ENCODE measurements around the gene DBNL.
"Not testable (repeated sequence)": the region's sequence is repeated elsewhere in the genome, so short reads cannot be mapped to it uniquely, and the experiment has no call there.

The DBNL gene

GRCh38 chr7:44044315-44045225, at the start of gene DBNL:
TSS of gene DBNL (plus strand) at chr7:44044702. CDS start at chr7:44044738, 36 bp downstream.
- peak; percentile 31 for DNase-seq

- not testable (repeated sequence) for DNase-seq
Measured at GRCh38 chr7:43997532-43997931, 47.0 kb upstream of the DBNL start, which contains the start of gene SPDYE1. TSS of gene SPDYE1 (plus strand) at chr7:43997897. CDS start at chr7:43999950, 2,053 bp downstream.

GRCh38 chr7:44012081-44012480, 32.4 kb upstream of the DBNL start:
- DNase-seq: not testable (repeated sequence)

GRCh38 chr7:44015090-44015489, 29.4 kb upstream of the DBNL start:
- not testable (repeated sequence) for DNase-seq

- DNase-seq: peak; percentile 96
Measured at GRCh38 chr7:44018857-44019807, 25.4 kb upstream of the DBNL start.

- DNase-seq: not testable (repeated sequence)
Measured at GRCh38 chr7:44019825-44020224, 24.7 kb upstream of the DBNL start.

GRCh38 chr7:44022069-44022468, 22.4 kb upstream of the DBNL start:
- not testable (repeated sequence) for DNase-seq

- not testable (repeated sequence) for DNase-seq
Measured at GRCh38 chr7:44022796-44023467, 21.6 kb upstream of the DBNL start.

GRCh38 chr7:44029433-44029832, 15.1 kb upstream of the DBNL start:
- not testable (repeated sequence) for DNase-seq

GRCh38 chr7:44030029-44030428, 14.5 kb upstream of the DBNL start:
- not testable (repeated sequence) for DNase-seq

- DNase-seq: not testable (repeated sequence)
Measured at GRCh38 chr7:44031319-44031718, 13.2 kb upstream of the DBNL start.

- DNase-seq: not testable (repeated sequence)
Measured at GRCh38 chr7:44032031-44032430, 12.5 kb upstream of the DBNL start.

- DNase-seq: not testable (repeated sequence)
Measured at GRCh38 chr7:44033971-44034844, 10.3 kb upstream of the DBNL start.

- DNase-seq: not testable (repeated sequence)
Measured at GRCh38 chr7:44036364-44036763, 8.1 kb upstream of the DBNL start.

GRCh38 chr7:44037951-44038350, 6.6 kb upstream of the DBNL start:
- DNase-seq: not testable (repeated sequence)

- not testable (repeated sequence) for DNase-seq
Measured at GRCh38 chr7:44038553-44038952, 5.9 kb upstream of the DBNL start.

- DNase-seq: peak; percentile 8
Measured at GRCh38 chr7:44038961-44039558, 5.4 kb upstream of the DBNL start.

- DNase-seq: not testable (repeated sequence)
Measured at GRCh38 chr7:44039800-44040492, 4.6 kb upstream of the DBNL start.

GRCh38 chr7:44040493-44040891, 4.0 kb upstream of the DBNL start:
- DNase-seq: not testable (repeated sequence)

- DNase-seq: no peak
Measured at GRCh38 chr7:44042221-44042620, 2.3 kb upstream of the DBNL start.

Measured in NCI-H1694 (cell line).